PC-9 (cell line): ENCODE results near the gene DOCK6.

Experiments used
- EZH2 ChIP-seq: fragments of 200-600 bp; sonication (generic); IDR thresholded peaks from 2 replicates; pipeline ENCODE4 v1.8.0; 2017; ENCODE audit warnings: antibody characterized with exemption, low read depth
- TF ChIP-seq, protein P1 (sequence below): fragments of 200-600 bp; sonication (generic); conservative IDR thresholded peaks from 2 replicates; pipeline ENCODE4 v1.6.1; 2017; ENCODE audit warnings: mixed run types, antibody characterized with exemption, mild to moderate bottlenecking, moderate library complexity

DNA sequence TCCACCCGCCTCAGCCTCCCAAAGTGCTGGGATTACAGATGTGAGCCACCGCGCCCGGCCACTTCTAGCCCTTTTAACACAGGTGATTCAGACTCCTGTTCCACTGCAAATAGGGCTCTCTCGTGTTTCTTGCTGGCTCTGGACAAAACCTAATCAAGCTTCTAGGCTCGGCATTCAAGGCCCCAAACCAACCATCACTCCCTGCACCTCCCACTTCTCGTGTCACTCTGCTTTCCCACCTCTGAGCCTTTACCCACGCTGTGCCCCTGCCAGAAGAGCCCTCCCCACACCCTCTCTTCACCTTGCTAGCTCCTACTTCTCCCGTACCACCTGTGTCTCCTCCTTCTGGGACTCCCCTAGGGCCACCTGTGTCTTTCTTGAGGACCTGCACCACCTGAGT, 84.7 kb downstream of the DOCK6 start:
- TF ChIP-seq, protein P1, sequence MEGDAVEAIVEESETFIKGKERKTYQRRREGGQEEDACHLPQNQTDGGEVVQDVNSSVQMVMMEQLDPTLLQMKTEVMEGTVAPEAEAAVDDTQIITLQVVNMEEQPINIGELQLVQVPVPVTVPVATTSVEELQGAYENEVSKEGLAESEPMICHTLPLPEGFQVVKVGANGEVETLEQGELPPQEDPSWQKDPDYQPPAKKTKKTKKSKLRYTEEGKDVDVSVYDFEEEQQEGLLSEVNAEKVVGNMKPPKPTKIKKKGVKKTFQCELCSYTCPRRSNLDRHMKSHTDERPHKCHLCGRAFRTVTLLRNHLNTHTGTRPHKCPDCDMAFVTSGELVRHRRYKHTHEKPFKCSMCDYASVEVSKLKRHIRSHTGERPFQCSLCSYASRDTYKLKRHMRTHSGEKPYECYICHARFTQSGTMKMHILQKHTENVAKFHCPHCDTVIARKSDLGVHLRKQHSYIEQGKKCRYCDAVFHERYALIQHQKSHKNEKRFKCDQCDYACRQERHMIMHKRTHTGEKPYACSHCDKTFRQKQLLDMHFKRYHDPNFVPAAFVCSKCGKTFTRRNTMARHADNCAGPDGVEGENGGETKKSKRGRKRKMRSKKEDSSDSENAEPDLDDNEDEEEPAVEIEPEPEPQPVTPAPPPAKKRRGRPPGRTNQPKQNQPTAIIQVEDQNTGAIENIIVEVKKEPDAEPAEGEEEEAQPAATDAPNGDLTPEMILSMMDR: no peak
- TF ChIP-seq EZH2: no peak
